RKO (cell line): ENCODE data around the gene LCE6A.

Experiments used
- DNase-seq: peaks from one replicate; pipeline ENCODE4 v3.0.0-alpha.2; 2016; ENCODE audit warnings: low spot score

Gene LCE6A, protein sequence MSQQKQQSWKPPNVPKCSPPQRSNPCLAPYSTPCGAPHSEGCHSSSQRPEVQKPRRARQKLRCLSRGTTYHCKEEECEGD

DNA sequence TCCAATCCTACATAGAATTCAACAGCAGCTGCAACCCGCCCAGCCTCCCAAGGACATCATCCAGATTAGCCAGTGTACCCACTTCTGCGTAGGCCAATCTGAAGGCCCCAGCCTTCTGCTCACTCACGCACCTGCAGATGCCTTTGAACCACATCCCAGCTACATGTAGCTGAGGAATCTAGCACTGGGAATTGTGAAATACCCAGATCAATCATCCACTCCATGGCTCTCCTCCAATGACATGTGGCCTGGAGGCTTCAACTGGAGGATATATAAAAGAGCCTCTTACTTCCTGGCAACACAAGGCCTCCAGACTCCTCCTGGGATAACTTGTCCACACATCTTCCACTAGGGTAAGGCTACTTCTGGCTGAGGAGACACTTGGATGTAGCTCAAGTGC, at the start of gene LCE6A:
Gene LCE6A (plus strand): TSS at position 301 of the 400 bp plus-strand sequence. CDS start 665 bp downstream, outside the sequence.
- DNase-seq = no peak

DNA sequence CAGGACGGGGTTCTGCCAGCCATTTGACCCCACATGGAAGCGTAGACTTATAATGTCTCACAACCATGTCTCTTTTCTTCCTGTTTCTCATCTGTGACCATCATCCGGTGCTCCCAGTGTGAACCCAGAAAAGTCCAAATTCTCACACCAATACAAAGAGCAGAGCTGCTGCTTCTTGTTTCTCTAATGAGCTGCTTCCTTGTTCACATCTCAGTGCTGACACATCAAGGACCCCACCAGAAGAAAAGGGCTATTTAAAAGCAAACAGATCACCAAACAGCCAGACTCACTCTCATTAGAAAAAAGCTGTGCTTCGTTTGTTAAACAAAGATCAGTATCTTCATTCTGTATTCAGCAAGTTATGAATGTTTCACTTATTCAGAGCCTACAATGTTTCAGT, 47.0 kb upstream of the LCE6A start:
- DNase-seq = no peak

DNA sequence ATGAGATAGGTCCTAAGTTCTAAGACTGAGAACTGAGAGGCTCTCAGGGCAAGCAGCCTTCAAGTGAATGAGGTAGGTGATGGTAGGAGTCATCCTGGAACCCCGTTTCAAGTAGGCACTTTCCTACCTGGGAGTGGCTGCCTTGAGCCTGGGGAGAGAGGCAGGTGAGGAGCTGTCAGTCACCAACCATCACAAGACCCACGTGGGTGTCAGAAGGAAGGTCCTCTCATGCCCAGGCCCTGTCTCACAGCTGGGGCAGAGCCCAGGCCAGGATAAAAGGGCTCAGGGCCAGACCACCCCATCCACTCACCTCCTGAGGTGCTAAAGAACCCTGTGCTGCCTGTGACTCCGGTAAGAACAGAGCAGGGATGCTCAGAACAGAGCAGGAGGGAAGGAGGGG, 46.2 kb upstream of the LCE6A start, which contains the start of gene LCE1D:
Gene LCE1D (plus strand): TSS at position 301 of the 400 bp plus-strand sequence. CDS start 1,074 bp downstream, outside the sequence.
- no peak for DNase-seq

DNA sequence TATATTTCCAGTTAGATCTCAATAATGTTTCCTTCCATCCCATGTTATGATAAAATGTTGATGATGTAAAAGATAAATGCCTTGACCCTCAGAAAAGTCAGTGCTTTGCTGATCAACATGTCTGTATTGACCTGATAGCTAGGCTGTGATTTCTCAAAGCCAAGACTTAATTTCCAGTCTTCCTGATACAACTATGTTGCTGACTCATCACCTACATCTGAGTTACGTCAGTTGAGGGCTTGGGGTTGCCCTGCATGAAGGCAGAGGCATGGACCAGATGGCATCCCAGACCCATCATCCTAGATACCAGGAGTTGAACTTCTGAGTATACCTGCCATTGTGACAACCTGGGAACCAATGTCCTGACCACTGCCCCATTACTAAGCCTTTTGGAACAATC, 41.3 kb upstream of the LCE6A start:
- DNase-seq = no peak

DNA sequence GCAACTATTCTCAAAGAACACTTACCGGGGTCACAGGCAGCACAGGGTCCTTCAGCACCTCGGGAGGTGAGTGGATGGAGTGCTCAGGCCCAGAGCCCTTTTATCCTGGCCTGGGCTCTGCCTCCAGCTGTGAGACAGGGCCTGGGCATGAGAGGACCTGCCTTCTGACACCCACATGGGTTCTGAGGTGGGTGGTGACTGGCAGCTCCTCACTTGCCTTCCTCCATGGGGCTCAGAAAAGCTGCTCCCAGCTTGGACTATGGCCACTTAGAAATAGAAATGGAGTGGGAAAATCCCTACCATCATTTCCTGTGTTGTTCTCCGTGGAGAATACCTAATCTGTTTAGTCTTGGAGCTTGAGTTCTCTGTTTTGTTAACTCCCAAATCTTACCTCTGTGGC, 36.1 kb upstream of the LCE6A start, which contains the start of gene LCE1C:
Gene LCE1C (minus strand): TSS at position 76 of the 400 bp plus-strand sequence. CDS start 1,173 bp downstream, outside the sequence.
- no peak for DNase-seq

DNA sequence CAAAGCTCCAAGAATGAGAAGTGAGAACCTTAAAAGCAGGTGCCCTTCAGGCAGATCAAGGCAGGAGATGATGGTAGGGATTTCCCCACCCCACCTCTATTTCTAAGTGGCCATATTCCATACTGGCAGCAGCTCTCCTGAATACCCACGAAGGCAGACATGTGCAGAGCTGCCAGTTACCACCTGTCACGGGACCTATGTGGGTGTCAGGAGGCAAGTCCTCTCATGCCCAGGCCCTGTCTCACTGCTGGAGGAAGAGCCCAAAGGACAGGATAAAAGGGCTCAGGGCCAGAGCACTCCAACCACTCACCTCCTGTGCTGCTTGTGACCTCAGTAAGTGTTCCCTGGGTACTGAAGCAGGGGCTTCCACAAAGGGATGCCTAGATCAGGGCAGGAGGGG, 31.6 kb upstream of the LCE6A start:
- DNase-seq = no peak

DNA sequence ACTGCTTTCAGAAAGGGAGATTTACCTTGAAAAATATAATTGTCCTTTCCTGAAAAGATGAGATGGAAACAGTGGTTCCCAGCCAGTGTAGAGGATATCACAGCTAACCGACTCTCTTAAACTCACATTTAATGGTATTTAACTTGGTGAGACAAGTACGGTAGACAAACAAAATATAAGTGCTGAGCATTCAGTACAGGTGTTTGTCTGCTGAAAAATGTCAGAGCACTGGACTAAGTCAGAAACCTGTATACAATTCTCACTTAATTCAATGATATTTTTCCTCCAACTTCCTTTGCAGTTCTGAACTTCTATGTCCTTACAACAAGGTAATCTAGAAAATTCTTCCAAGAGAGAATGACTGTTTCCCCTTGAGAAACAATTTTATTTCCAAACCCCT, 31.0 kb upstream of the LCE6A start, which contains the start of gene LCE1B:
Gene LCE1B (plus strand): TSS at position 301 of the 400 bp plus-strand sequence. CDS start 476 bp downstream, outside the sequence.
- no peak for DNase-seq

DNA sequence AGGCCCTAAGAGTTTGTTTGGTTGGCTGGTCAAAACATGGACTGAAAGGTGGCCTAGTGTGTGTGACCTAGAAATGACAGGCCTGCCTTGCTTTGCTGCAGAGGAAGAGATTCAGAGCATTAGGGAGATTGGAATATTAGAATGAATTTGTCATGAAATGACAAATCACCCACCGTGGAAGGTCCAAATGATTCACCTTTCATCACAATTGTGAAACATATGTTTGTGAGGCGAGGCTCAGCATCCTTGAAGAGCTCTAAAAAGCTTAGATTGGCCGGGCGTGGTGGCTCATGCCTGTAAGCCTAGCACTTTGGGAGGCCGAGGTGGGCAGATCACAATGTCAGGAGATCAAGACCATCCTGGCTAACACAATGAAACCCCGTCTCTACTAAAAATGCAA, 25.3 kb upstream of the LCE6A start:
- DNase-seq = peak; percentile 12

DNA sequence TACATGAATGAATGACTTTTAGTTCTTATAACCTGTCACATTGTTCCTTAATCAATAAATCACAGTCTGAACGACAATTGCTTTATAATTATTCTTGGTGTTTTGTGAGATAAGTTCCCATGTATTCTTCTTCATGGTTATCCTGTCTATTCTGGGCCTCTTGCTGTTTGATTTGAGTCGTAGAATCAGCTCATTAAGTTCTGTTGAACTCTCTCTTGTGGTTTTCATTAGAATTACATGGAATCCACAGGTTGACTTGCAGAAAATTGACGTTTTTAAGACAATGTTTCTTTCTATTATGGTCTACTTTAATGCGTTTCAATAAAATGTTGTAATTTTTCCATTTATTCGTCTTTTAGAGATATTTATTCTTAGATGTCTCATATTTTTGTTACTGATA, 19.4 kb upstream of the LCE6A start:
- no peak for DNase-seq

DNA sequence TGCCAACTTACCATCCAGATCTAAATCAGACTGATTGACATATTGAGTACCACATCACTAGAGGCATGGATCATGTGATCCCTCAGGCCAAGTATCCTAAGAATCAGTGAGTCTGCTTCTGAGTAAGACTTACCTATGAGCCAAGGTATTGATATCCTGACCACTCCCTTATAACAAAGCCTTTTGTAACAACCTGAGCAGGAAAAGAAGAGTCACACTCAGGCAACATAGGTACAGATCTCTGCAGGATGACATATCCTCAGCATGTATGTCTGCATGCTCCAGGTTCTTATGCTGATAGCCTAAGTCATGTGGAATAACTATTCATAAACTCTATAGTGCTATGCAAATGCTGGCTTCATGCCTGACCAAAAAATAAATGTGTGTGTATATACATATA, 17.7 kb upstream of the LCE6A start:
- no peak for DNase-seq

DNA sequence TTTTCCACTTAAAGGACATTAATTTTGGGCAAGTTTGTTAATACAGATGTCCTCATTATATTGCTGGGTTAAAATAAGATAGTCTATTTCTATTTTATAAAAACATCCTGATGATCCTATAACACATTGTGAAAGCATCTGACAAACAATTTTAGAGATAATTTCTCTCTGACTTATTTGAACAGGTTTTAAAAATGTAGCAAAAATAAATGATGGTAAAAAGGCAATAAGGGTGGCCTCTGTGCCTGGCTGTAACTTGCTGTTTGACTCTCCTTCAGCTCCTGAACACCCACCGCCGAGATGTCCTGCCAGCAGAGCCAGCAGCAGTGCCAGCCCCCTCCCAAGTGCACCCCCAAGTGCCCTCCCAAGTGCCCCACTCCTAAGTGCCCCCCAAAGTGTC, 15.5 kb upstream of the LCE6A start, which contains the start of gene LCE1A:
Gene LCE1A (plus strand): TSS at position 301 of the 400 bp plus-strand sequence. CDS start 0 bp downstream, at position 301.
- DNase-seq = no peak

DNA sequence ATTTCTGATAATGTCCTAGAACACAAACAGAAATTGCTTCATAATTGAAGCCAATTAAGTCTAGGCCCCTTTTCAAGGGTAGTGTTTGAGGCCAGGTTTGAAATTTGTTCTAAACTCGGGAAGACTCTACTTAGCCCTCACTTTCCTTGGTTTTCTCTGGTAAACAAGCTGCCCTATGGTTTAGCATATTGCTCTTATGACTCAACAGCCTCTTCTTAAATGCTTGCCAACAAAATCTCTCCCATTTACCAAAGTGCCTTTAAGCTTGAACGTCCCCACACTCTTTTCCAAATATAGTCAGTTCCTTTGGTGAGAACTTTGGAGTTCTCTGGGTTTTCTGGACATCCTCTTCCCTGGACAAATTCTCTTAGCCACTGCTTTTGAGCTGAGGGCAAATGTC, 5.8 kb upstream of the LCE6A start:
- no peak for DNase-seq

DNA sequence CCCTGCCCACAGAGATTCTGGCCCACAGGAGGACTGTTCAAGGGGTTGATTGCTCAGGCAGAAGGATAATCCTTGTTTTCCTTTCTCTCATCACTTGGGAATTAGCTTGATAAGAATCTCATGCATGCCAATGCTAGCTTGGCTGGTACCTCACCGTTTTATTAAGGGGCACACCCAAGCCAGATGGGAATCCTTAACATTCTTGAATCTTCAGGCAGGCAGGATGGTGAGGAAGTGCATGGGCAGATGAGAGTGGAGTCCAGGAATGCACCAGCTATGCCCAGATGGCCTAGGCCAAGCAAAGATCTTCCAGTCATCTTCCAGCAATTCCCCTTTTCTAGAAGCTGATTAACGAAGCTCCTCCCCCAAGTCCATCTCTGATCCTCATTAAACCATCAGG, 13.0 kb downstream of the LCE6A start:
- no peak for DNase-seq

DNA sequence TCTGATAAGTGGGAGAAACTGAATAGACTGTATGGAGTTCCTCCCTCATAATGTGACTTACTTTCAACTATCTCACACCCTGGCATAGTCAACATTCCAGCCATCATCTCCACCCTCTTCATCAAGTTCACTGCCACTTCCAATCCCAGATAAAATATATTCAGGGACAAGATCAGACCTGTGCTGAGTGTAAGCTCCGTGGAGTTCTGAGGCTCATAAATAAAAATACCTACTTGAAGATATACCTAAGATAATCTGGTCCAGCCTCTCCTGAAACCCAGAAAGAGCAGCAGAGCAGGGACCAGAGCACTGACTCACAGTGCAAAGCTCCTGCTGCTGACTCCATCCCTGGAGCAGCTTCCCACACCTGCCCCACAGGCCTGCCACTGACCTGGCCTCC, 15.4 kb downstream of the LCE6A start:
- DNase-seq = no peak

DNA sequence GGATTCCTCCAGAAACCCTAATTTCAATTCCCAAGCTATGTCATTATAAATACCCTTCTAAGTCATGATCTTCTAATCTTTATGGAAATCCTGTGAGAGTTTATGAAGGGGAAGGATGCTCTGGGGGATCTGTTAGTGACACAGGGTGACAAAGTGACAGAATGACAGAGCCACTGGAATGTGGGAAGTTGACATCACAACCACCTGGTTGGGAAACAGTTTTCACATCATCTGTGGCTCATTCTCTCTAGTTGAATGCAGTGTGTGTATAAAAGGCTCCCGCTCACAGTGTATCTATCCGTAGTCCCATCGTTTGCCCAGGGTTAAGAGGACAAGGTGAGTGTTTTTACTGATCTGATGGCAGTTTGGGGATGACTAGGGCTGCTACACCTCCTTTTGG, 17.0 kb downstream of the LCE6A start, which contains the start of gene LCE7A:
Gene LCE7A (plus strand): TSS at position 301 of the 400 bp plus-strand sequence. CDS start 702 bp downstream, outside the sequence.
- no peak for DNase-seq

DNA sequence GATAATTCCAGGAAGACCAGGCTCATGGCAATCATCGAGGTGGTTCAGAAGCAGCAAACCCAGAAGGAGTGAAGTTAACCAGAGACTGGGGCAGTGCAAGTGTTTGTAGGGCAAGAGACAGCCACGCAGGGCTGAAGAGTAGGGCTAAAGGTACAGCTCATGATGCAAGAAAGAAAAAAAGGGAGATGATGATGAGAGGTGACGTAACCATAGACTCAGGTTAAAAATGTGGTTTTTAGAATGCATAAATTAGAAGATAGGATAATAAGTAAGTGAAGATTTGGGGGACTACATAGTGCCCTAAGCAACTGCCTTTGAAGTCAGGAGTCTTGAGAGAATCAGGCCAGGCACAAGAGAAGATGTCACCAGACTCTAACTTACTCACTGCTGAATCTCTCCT, 17.5 kb downstream of the LCE6A start:
- DNase-seq = no peak

DNA sequence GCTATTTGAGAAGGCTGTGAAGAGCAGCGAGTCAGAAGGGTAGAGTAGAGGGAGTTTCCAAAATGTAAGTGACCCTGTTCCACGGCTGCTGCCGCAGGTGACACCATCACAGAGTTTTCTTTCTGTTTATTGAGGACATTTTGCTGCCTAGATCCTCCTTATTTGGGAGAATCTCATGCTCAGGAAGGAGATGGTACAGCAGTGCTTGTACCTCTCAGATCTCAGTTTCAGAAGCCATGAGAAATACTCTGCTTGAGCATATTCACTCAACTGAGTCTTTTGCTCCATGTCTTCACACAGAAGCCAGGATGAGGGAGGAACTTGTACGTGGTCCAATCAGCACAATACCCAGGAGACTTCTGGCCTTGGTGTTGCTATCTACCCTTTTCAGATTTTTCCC, 18.7 kb downstream of the LCE6A start:
- DNase-seq = no peak

DNA sequence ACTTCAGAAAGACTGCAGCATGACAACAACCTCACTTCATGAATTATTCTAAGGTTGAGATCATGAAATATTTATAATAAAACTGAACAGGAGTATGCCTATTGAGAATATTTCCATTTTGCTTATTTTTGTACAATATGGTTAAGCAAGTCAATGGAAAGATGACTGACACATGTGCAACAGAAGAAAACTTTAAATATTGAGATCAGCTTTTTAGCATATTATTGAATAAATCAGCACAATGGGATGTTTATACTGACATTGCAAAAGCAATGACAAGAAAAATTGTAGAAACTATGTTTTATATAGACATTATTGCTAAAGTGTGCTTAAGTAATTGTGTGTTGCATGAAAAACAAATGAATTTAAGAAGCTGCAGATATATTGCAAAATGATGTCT, 21.8 kb downstream of the LCE6A start:
- DNase-seq = no peak

DNA sequence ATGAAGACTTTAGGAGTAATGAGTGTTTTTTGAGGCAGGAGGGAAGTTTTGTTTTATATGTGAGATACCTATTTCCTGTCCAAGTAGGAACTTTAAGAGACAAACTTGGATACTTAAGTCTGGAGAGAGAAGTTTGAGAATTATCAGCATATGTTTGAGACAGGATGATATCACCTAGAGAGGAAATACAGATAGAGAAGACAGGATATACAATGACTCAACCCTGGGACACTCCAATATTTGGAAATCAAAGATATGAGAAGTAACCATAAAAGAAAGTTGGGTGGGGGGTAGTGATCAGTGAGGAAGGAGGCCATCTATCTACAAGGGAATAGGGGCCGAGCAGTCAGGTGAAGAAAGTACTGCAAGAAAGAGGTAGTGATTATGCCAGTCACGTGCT, 23.7 kb downstream of the LCE6A start:
- DNase-seq = no peak

DNA sequence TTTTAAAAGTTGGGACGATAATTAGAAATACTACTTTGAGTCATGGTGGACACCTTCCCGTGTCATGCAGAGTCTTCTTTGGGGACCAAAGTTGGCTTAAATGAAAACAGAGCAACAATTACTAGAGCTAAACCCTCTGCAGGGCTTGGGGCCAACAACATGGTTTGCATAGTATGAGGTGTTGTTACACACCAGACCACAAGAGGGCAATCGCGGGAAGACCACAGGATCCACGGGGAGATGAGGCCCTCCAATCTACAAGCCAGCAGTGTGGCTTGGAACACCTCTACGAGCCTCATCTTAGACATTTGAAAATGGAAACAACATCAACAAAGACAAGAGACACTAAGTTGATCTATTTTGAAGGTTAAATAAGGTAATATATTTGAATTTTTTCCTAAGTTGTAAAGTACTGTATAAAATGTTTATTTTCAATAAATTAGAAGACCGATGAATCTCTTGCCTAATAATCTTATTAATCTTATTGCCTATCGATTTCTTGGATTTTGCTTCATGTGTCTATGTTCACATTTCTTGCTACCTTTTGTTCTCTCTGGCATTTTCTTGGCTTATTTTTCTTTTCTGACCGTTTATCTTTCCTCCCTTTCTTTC, 27.3 kb downstream of the LCE6A start:
- DNase-seq = peak; percentile 67

DNA sequence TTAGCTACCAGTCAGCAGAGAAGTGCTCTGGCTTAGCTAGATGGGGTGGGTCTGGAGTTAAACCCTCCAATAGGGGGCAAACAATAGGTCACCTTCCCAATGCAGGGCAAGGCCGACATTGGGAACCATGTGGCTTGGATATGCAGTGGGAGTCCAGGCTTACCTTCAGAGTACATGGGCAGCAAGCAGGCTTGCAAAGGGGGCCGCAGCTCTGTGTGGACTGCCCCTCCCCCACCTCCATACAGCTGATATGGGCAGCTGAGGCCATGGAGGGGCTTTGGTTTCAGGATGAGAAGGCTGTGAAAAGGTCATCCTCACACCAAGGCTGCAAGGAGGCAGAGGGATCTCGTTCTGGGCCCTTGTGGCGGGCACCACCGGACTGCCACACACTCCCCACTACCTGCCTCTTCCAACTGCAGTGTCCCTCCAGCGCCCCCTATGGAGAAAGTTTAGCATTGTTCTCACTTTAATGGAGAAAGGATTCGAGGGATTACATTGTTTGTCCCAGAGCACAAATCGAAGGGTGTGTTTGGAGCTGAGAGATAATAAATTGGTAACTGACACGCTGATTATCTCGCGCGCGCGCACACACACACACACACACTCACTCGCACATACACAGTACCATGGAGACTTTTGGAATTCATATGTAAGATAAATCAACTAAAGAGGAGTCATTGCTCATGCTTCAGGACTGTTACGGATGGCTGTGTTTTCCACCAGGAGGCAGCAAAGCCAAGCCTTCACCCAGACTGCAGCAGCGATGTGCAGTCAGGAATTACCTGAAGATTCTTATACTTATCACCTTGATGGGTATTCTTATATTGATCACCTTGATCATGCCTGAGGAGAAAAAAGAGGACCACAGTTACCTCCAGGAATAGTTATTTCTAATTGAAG, 28.4 kb downstream of the LCE6A start:
- peak; percentile 21 for DNase-seq

DNA sequence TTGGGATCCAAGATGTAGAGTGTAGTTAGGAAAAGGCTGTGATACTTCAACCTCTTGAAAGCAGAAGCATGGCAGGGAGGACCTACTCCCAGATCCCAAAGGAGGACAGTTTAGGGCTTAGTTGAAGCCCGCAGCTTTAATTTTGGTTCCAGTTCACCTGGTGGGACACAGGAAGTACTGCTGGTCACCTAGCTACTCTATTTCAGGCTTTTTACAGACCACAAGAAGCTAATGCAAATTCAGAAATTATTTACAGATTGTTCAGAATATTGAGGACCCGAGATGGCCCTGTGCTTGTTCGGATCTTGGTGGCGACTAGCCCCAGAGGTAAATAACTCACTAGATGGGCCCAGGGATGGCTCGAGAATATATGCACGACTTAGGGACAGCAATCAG, 29.1 kb downstream of the LCE6A start:
- DNase-seq = no peak

DNA sequence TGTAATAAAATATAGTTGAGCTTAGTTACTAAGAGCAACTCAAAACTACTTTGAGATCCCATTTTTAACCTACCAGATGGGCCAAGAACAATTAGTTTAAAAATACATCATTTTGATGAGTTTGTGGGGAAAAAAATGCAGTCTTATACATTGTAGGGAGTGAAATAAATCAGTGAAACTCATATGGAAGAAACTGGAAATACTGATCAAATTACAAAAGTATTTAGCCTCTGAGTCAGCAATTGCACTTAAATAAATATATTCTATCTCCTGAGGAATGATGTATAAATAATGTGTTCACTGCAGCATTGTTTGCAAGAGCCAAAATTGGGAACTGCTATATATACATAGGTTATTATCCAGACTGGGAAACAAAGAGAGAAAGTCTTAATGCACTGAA, 30.8 kb downstream of the LCE6A start:
- DNase-seq = no peak
